Measurements from ENCODE around the gene NUDT10. TPM values are rescaled to one million over a fixed set of nuclear protein-coding genes. Genes with fewer than 3 reads are reported as not detected.

Gene NUDT10
- total RNA-seq, 1 donor = 0.63 TPM

- no peak for DNase-seq (ENCODE audit: low read depth)
- TF ChIP-seq CTCF (IDR thresholded peaks at IDR 0.05; ENCODE audit: insufficient read depth, low read length) = no peak
- no peak overlapping the region for H3K4me3 ChIP-seq (ENCODE audit: low read depth, low read length)
Measured at GRCh38 chrX:51361251-51361650, 28.6 kb downstream of the NUDT10 start.

- H3K4me3 ChIP-seq (ENCODE audit: low read depth, low read length) = no peak overlapping the region
- DNase-seq (ENCODE audit: low read depth) = no peak
- TF ChIP-seq CTCF (IDR thresholded peaks at IDR 0.05; ENCODE audit: insufficient read depth, low read length) = no peak
Measured at GRCh38 chrX:51376672-51377071, 44.0 kb downstream of the NUDT10 start.

Other genes with a start within 250 kb of the NUDT10 start
- gene NUDT11, start 163.8 kb downstream of the NUDT10 start, total RNA-seq (ENCODE audit: low replicate concordance) = 11.8 and 13.9 TPM in 2 replicates

Data from fibroblast of the aortic adventitia (primary cell).